Ecto neural progenitor cell (in vitro differentiated cells): ENCODE measurements around the gene GPATCH2.
"Not testable (repeated sequence)": the region's sequence is repeated elsewhere in the genome, so short reads cannot be mapped to it uniquely, and the experiment has no call there.

Experiments used
- DNase-seq: peaks from one replicate; pipeline ENCODE4 v3.0.0-alpha.2; 2018; ENCODE audit warnings: low spot score

Gene GPATCH2

GRCh38 chr1:217584286-217584811 lies 46.5 kb downstream of the GPATCH2 start:
- DNase-seq, result not testable (repeated sequence)

DNA sequence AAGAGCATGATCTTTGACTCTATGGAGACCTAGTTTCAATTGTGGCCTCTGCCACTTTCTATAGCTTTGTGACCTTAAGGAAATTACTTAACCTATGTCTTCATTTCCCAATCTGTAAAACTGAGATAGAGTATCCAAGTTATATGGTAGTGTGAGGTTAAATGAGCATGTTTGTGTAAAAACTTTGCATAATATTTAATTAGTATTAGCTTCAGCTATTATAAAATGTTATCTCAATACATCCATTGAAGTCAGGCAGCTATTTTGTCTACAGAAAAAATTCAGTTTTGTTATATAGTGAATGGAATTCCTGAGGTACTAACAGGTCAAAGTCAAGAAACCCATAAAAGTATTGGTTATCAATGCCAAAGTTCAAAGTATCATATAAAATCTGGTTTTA lies 53.6 kb downstream of the GPATCH2 start:
- DNase-seq, result no peak

DNA sequence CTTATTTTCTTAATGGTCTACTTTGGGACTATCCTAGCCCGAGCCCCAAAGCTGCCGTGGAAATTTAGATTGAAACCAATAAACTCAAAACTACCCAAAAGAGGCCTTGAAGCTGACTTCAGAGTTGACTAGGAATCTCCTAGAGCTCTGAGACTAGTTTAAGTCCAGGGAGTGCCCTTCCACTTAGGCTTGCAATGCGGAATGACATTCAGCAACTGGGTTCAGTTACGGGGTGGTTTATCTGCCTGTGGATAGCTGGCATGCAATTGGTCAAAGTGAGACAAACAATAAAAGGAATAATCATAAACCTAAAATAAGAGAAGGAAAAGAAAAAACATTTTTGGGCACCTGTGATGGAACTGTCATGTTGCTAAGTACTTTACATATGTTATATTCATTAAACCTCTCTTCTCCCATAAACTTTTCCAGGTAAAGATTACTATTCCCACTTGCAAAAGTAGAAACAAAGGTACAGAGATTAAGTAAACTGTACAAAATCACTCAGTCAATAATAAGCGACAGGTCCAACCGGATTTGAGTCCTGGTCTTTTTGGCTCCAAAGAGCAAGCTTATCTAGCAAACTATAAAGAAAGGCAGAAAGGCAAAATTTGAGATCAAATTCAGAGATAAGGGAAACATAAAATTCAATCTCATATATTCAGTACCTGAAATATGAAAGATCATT lies 56.5 kb downstream of the GPATCH2 start:
- DNase-seq, result no peak

DNA sequence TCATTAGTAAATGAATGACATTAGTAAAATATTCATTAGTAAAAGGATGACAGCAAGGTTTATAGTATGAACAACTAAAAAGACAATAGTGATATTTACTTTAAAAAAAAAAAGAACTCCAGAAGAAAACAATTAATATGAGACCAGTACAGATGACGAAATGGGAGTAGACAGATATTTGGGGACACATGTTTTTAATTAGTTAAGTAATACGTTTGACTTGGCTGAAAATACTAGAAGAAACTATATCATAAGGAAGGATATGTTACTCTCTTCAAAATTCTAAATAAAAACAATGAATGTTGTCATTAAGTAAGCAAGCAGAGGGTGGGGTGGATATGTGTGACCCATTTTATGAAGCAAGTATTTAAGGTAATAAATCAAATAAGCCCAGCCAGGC lies 61.9 kb downstream of the GPATCH2 start:
- DNase-seq, result no peak

- DNase-seq, result no peak
Observed at GRCh38 chr1:217568200-217568599, 62.7 kb downstream of the GPATCH2 start.

GRCh38 chr1:217564833-217565232 lies 66.1 kb downstream of the GPATCH2 start:
- no peak for DNase-seq

GRCh38 chr1:217564207-217564606 lies 66.7 kb downstream of the GPATCH2 start:
- no peak for DNase-seq

GRCh38 chr1:217563179-217563578 lies 67.7 kb downstream of the GPATCH2 start:
- no peak for DNase-seq

DNA sequence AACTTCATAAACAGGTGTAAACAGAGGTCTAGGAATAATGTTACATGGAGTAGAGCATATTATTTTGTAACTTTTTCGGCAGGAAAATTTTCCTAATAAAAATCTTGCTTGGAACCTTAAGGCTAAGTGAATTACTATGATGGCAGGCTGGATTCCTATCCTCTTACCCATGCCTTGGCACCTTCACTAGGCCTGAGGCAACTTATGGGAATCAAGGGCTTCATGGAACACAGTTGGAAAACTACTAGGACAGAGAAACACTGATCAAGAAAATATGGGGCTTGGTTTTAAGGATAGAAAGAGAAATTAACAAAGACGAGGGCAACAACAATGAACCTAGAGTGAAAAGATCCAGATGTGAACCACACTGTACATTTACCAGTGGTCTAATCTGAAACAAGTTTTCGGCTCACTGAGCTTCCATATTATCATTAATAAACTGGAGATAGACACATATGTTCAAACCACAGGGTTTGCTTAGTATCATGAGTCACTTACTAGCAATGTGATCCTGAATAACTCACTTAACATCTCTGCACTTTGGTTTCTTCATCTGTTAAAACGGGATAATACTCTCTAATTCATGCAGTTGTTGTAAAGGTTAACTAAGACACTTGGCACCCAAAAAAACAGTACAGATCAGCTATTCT lies 68.5 kb downstream of the GPATCH2 start:
- DNase-seq, result no peak

GRCh38 chr1:217561446-217561845 lies 69.4 kb downstream of the GPATCH2 start:
- DNase-seq, result no peak

DNA sequence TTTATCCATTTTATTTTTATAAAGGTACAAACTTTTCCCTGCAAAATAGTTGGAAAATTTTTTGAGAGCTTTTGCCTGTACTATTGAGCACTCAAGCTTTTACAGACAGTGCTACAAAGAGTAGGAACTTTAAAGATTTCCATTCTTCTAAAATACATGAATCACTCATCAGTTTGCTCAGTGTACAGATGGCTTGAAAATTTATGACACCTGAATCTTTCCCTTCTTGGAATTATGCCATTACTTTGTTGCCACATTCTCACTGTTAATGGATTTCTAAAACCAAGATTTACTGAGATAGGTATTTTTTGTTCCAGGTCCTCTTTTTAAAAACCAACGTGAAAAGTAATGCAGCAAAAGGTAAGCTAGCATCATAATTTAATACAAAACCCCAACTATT lies 76.0 kb downstream of the GPATCH2 start:
- no peak for DNase-seq

DNA sequence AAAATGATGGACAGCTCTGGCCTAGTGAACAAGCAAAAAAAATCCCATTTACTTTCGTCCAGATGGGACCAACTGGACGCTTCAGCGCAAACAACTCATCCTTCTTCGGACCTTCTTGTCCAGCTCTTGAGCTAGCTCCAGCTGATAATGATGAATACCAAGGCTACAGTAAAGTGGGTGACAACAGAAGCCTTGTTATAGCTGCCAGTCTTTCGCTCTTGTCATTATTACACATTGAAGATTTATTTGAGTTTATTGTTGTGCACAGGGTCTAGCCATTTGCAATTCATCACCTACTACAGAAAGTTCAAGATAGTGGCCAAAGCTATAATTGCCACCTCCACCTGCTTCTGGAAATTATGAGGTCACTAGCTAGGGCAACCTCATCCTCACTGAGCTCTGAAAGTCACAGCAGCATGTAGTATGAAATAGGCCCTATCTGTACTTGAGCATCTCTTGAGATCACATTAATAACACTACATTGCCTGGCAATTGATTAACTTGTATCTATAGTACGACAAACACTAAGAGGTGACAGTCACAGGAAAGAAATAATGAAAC lies 76.9 kb downstream of the GPATCH2 start:
- no peak for DNase-seq

DNA sequence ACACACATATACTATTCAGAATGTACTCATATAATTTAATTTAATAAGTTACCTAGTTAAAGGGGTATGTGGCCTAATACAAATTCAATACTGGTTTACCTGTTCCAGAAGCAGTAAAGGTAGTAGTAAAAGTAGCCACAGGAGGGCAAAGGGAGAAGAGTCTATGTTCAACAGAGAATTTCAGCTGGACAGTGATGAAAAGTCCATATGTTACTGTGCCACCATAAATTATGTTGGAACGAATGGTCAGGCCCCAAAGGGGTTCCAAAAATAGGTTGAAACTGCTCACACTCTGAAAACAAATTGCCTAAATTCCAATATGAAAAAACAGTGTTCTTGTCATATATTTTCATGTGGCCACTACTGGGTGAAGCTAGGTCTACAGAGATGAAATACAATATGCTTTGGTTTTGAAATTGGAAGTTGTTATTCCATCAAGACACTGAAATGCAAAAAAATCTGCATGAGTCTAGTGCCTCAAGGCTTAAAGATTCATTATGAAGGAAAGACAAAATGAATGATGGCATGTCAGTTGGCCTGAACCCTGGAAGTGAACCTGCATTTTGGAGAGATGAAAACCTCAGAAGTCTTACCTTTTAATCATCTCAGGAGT lies 78.4 kb downstream of the GPATCH2 start:
- DNase-seq, result no peak

GRCh38 chr1:217542837-217543236 lies 88.1 kb downstream of the GPATCH2 start:
- DNase-seq, result no peak

DNA sequence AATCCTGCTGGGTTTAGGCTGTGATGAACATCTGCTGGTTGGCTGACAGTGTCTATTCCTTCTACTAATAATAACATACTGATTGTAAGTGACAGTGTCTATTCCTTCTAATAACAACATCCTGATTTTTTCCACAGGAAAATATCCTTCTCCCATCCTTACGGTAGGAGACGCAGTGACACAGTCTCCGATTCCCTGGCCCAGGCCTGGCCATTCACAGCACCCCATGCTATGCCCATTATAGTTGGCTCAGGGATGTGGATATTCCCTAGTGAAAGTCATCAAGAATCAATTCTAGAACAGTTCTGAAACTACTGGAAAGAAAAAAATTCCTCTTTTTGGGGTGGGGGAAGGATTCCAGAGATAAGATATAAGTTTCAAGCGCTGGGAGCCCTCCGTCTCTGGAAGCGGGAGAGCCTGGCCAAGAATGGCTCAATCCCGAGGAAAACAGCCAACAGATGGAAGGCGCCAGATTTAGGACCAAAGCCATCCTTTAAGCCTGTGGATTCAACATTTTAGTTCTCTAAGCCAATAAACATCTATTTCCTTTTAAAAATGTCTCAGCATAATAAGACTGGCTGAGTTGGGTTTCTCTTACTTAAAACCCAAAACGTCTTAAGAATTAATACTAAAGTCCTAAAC lies 88.6 kb downstream of the GPATCH2 start:
- no peak for DNase-seq

GRCh38 chr1:217540321-217540720 lies 90.6 kb downstream of the GPATCH2 start:
- no peak for DNase-seq

DNA sequence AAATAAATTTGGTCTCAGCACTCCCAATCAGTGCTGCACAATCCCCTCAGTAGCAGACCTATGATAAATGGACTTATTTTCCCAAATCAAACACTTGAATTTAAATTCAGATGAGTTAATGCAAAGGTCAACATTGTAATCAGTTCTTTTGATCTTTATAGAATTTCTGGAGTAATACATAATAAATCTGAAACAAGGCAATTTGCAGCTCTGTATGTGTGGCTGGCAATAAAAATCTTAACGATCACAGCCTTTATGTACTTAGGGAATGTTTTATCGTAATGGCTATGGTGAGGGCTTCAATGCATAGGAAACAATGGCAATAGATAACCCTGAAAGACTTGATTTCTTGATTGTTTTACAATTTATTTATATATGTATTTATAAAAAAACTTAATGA lies 91.4 kb downstream of the GPATCH2 start:
- no peak for DNase-seq

- no peak for DNase-seq
Observed at GRCh38 chr1:217535601-217536377, 95.1 kb downstream of the GPATCH2 start.

DNA sequence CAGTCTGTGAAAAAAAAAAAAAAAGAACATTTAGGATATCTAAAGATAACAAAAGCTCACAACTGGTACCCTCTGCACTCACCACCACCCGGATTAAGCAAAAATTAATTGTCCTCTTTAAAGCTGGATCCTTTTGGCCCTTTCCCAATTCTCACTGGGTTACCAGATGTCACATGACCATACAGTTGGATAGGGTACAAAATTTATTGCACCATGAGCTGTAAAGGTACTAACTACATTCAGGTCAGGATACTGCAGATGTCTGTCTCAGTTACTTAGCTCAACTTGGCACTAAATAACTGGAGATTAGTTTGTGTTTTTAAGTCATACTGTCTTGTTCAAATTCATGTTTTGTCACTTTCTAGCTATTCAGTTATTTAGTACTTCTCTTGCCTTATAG lies 96.3 kb downstream of the GPATCH2 start:
- DNase-seq, result no peak

DNA sequence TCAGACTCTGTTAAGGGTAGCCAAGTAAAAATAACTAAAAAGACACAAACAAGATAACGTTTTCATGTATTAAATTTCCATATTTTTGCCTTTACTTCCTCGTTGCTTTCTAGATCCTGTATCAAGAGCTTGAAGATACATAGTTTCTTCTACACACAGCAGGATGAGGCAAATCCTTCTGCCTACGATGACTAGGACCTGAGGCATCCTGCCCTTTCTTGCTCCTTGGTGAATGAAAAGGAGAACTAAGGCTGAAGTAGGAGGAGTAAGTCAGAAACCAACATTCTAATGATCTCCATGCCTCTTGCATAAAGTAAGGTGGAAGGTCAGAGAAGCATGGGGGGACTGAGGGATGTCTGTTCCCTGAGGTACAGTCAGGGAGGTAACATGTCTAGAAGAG lies 102.6 kb downstream of the GPATCH2 start:
- no peak for DNase-seq

GRCh38 chr1:217527151-217527550 lies 103.7 kb downstream of the GPATCH2 start:
- no peak for DNase-seq

DNA sequence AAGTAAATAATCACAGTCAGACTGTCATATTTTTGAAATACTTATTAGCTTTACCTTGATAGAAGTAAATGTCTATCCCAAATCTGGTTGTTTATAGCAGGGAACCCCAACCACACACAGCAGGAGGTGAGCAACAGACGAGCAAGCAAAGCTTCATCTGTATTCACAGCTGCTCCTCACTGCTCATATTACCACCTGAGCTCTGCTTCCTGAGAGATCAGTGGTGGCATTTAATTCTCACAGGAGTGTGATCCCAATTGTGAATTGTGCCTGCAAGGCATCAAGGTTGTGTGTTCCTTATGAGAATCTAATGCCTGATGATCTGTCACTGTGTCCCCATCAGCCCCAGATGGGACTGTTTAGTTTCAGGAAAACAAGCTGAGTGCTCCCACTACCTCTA lies 104.3 kb downstream of the GPATCH2 start:
- no peak for DNase-seq
